ENCODE data around the gene ETHE1. TPM values are rescaled to one million over a fixed set of nuclear protein-coding genes. Genes with fewer than 3 reads are reported as not detected.

Gene ETHE1
- total and polyA plus RNA-seq, 7 donors, result 13.0 to 22.8 (median 18.5) TPM

GRCh38 chr19:43544077-43544476 is 17.1 kb upstream of the ETHE1 start:
- no peaks in the 10 kb centered on the region for H3K4me1 ChIP-seq
- no peak for TF ChIP-seq CTCF (IDR thresholded peaks at IDR 0.05)
- H3K4me3 ChIP-seq, result no peak overlapping the region
- 95 to 98% (median 95%) methylated on average over 9 of the region's 9 CpGs for WGBS, 3 donors
- peaks cover 4% of the 10 kb centered on the region for H3K9me3 ChIP-seq
- no peak overlapping the region for H3K27ac ChIP-seq
- no peak for DNase-seq
- ATAC-seq, result no peak
- no peaks in the 10 kb centered on the region for H3K27me3 ChIP-seq (ENCODE audit: insufficient read depth in 3 of 3, low read length in 2 of 3)
- intact Hi-C loops (cut with DNase I), result no loop called here
- peaks cover 0 to 71% of the 10 kb centered on the region in 2 donors for H3K36me3 ChIP-seq (ENCODE audit: insufficient read depth in 1 of 2, low read depth in 1 of 2)

DNA sequence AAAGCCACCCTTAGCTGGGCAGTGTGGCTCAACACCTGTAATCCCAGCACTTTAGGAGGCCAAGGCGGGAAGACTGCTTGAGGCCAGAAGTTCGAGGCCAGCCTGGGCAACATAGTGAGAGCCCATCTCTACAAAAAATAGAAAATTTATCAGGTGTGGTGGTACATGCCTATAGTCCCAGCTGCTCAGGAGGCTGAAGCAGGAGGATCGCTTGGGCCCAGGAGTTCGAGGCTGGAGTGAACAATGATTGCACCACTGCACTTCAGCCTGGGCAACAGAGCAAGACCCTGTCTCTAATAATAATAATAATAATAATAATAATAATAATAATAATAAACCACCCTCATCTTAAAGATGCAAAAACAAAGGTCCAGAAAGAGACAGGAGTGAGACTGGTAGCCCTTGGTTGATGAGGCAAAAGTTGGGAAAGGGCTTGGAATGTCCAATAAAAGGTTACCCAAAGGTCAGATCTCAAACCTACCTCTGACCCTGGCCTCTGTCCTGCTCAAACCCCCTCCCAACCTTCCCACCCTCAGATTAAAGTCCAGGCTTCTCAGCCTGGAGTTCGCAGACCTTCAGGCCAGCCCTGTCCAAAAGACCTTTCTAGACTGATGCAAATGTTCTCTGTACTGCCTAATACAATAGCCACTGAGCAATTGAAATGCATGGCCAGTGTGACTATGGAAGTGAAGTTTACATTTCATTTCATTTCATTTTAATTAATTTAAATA is 15.1 kb upstream of the ETHE1 start:
- Histone ChIP-seq H3K36me3 (ENCODE audit: insufficient read depth in 1 of 2, low read depth in 1 of 2) (peaks cover 0 to 82% of the 10 kb centered on the region in 2 donors), H3K27ac (no peak overlapping the region), H3K4me1 (no peaks in the 10 kb centered on the region), H3K9me3 (peaks cover 7% of the 10 kb centered on the region), H3K4me3 (no peak overlapping the region), H3K27me3 (ENCODE audit: insufficient read depth in 3 of 3, low read length in 2 of 3) (no peaks in the 10 kb centered on the region)
- WGBS, 3 donors, result 95 to 98% (median 96%) methylated on average over 5 of the region's 5 CpGs
- no peak for TF ChIP-seq CTCF (IDR thresholded peaks at IDR 0.05)
- DNase-seq (no peak), ATAC-seq (no peak)
- intact Hi-C loops (cut with DNase I), result no loop called here

DNA sequence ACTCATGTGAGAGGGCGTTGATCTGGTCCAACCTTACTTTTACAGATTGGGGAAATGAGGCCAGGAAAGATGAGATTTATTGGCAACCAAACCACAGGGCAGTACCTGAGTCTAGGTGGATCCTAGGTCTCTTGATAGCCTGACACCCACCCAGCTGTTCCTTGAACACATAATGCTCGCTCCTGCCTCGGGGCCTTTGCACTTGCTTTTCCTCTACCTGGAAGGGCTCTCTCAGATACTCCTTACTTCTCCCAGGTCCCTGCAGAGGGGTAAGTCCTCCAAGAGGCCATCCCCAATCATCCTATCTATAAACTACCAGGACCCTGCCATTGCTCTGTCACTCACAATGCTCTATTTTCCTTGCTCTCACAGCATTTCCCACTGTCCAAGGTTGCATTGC is 13.4 kb upstream of the ETHE1 start:
- intact Hi-C loops (cut with DNase I), result no loop called here
- Histone ChIP-seq H3K27me3 (ENCODE audit: insufficient read depth in 3 of 3, low read length in 2 of 3) (no peaks in the 10 kb centered on the region), H3K4me3 (no peak overlapping the region), H3K9me3 (peaks cover 7% of the 10 kb centered on the region), H3K27ac (no peak overlapping the region), H3K4me1 (no peaks in the 10 kb centered on the region), H3K36me3 (ENCODE audit: insufficient read depth in 1 of 2, low read depth in 1 of 2) (peaks cover 0 to 72% of the 10 kb centered on the region in 2 donors)
- 93 to 98% (median 96%) methylated on average over 3 of the region's 3 CpGs for WGBS, 3 donors
- ATAC-seq (no peak), DNase-seq (no peak)
- no peak for TF ChIP-seq CTCF (IDR thresholded peaks at IDR 0.05)

DNA sequence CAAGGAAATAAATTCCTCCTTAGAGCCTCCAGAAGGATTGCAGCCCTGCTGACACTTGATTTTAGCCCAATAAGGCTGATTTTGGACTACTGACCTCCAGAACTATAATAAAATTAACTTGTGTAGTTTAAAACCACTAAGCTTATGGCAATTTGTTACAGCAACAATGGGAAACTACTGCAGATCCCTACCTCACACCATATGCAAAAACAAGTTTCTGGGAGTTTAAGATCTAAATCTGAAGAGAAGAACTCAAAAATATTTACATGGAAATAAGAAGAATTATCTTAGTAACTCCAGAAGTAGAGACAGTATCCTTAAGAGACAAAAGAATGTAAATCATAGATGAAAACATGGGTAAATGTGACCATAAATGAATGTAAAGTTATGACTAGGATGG is 11.9 kb upstream of the ETHE1 start:
- H3K36me3 ChIP-seq (ENCODE audit: insufficient read depth in 1 of 2, low read depth in 1 of 2), result peaks cover 0 to 58% of the 10 kb centered on the region in 2 donors
- H3K27me3 ChIP-seq (ENCODE audit: insufficient read depth in 3 of 3, low read length in 2 of 3), result no peaks in the 10 kb centered on the region
- ATAC-seq (no peak), DNase-seq (no peak)
- intact Hi-C loops (cut with DNase I), result loop anchor here in 1 of 2 donors (5.0 to 10.0 kb wide), 2 partner anchors 56 to 113 kb away; partner anchors contain the start of genes IRGQ and ZNF576
- H3K4me3 ChIP-seq, result no peak overlapping the region
- no peaks in the 10 kb centered on the region for H3K4me1 ChIP-seq
- H3K27ac ChIP-seq, result no peak overlapping the region
- no peak for TF ChIP-seq CTCF (IDR thresholded peaks at IDR 0.05)
- H3K9me3 ChIP-seq, result peaks cover 7% of the 10 kb centered on the region
